Nephron progenitor cell (in vitro differentiated cells): Measurements from ENCODE around the gene TMPRSS13.
"Not testable (repeated sequence)": the region's sequence is repeated elsewhere in the genome, so short reads cannot be mapped to it uniquely, and the experiment has no call there.

Experiments used
- DNase-seq: peaks from one replicate; pipeline ENCODE4 v3.0.0; 2021
- H3K27ac Mint-ChIP-seq: 2 replicates; pipeline ENCODE4 v1.8.0; 2021; ENCODE audit warnings: mild to moderate bottlenecking, moderate library complexity, mixed read lengths
- H3K27me3 Mint-ChIP-seq: 2 replicates; pipeline ENCODE4 v1.8.0; 2021; ENCODE audit warnings: mild to moderate bottlenecking, low read depth, mixed read lengths; ENCODE audit not compliant: poor library complexity
- H3K36me3 Mint-ChIP-seq: 2 replicates; pipeline ENCODE4 v1.8.0; 2021; ENCODE audit warnings: low read depth, mixed read lengths
- H3K4me1 Mint-ChIP-seq: 2 replicates; pipeline ENCODE4 v1.8.0; 2021; ENCODE audit warnings: mixed read lengths
- H3K4me3 Mint-ChIP-seq: 2 replicates; pipeline ENCODE4 v1.8.0; 2021; ENCODE audit warnings: mild to moderate bottlenecking, moderate library complexity, mixed read lengths
- H3K9me3 Mint-ChIP-seq: 2 replicates; pipeline ENCODE4 v1.8.0; 2021; ENCODE audit warnings: mild to moderate bottlenecking, moderate library complexity, mixed read lengths
- TF ChIP-seq, protein P1 (sequence below): fragments of 200-600 bp; sonication (generic); IDR thresholded peaks from 2 replicates; pipeline ENCODE4 v1.5.0; 2021; ENCODE audit warnings: antibody characterized with exemption

The TMPRSS13 gene

DNA sequence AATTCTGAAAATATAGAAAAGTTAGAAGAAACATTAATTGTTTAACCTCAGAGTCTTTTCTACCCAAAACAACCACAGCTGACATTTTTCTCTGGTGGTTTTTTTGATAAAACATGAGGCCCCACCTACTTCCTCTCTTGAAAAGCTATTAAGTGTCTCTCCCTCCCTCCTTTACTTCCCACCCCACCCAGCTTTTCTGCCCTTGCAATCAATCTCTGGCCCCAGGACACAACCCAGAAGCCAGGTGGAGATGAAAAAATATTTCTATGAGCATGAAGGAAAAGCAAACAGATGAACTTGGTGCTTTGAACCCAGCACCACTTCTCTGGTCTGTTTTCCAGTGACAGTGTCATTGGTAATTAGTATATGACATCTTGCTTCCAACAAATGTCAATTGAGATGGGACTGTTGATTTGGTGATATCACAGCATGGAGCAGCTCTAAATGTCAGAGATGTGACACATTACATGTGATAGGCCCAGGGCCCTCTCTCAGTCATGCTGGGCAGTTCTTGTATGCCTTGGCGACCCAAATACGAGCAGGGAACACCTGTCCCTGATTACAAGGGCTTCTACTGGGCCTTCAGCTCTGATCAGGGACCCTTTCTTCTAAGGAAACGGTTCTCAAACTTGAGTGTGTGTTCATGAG, 23.9 kb upstream of the TMPRSS13 start:
- TF ChIP-seq, protein P1, sequence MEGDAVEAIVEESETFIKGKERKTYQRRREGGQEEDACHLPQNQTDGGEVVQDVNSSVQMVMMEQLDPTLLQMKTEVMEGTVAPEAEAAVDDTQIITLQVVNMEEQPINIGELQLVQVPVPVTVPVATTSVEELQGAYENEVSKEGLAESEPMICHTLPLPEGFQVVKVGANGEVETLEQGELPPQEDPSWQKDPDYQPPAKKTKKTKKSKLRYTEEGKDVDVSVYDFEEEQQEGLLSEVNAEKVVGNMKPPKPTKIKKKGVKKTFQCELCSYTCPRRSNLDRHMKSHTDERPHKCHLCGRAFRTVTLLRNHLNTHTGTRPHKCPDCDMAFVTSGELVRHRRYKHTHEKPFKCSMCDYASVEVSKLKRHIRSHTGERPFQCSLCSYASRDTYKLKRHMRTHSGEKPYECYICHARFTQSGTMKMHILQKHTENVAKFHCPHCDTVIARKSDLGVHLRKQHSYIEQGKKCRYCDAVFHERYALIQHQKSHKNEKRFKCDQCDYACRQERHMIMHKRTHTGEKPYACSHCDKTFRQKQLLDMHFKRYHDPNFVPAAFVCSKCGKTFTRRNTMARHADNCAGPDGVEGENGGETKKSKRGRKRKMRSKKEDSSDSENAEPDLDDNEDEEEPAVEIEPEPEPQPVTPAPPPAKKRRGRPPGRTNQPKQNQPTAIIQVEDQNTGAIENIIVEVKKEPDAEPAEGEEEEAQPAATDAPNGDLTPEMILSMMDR: no peak
- Mint-ChIP-seq H3K27me3 (peaks cover 27% of the 10 kb centered on the region), H3K4me1 (peaks cover 17% of the 10 kb centered on the region), H3K4me3 (no peak overlapping the region), H3K36me3 (no peaks in the 10 kb centered on the region), H3K9me3 (peaks cover 19% of the 10 kb centered on the region), H3K27ac (no peak overlapping the region)
- DNase-seq: no peak

DNA sequence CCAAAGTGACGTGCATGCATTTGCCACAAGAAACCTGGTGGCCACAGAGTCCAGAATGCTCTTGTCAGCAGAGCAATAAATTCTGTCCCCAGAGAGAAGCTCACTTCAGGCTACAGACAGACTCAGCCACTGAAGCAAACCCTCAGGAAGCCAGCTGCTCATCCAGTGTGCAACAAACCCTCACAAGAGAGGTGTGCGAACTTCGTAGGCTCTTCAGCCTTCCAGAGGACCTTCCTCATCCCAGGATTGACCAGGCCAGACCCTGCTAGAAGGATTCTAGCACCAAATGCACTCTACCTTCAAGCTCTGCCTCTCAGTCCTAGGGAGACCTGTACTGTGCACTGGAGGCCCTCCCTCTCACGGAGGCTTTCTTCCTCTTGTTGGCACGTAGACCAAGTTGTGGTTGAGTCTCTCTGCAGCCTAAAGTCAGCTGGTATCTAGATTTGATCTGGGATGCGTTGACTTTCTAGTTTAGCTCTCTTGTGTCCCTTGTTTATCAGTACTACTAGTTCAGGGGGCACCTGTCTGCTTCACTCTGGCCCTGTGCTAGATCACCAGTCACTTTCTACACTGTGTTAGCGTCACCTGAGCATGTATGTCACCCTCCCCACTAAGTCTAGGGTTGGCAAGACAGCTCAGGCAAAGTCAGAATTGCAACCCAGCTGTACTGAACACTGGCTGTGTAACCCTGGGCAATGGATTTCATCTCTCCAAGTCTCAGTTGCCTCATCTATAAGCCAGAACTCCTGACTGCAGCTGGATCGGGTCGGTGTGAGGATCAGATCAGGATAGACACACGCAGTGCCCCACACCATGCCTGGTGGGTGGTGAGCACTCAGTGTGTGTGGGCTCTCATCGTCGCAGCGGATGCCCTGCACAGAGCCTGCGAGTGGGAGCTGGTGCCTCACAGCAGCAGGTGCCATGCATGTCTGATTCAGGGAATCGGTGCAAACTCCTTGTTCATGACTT, 22.1 kb upstream of the TMPRSS13 start:
- Mint-ChIP-seq H3K27me3 (peaks cover 22% of the 10 kb centered on the region), H3K9me3 (peaks cover under 1% of the 10 kb centered on the region), H3K36me3 (no peaks in the 10 kb centered on the region), H3K27ac (no peak overlapping the region), H3K4me3 (no peak overlapping the region), H3K4me1 (peaks cover 17% of the 10 kb centered on the region)
- TF ChIP-seq, protein P1: no peak
- DNase-seq: peak; percentile 20

DNA sequence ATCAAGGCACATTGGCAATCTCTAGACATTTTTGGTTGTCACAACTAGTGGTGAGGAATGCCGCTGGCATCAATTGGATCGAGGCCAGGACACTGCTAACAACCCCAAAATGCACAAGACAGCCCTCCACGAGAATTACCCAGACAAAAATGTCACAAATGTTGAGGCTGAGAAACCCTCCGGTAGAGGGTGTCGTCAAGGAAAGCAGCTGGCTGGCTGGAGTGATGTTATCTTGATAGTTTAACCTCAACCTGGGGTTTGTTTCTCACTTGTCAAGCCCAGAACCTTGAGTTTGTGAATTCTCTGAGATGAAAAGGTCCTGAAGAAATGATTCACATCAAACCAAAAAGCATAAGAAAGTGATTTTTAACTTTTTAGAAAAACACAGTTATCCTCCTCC, 21.1 kb upstream of the TMPRSS13 start:
- TF ChIP-seq, protein P1: no peak
- Mint-ChIP-seq H3K36me3 (no peaks in the 10 kb centered on the region), H3K9me3 (no peaks in the 10 kb centered on the region), H3K4me3 (no peak overlapping the region), H3K27me3 (peaks cover 19% of the 10 kb centered on the region), H3K4me1 (peaks cover 17% of the 10 kb centered on the region), H3K27ac (no peak overlapping the region)
- DNase-seq: no peak

DNA sequence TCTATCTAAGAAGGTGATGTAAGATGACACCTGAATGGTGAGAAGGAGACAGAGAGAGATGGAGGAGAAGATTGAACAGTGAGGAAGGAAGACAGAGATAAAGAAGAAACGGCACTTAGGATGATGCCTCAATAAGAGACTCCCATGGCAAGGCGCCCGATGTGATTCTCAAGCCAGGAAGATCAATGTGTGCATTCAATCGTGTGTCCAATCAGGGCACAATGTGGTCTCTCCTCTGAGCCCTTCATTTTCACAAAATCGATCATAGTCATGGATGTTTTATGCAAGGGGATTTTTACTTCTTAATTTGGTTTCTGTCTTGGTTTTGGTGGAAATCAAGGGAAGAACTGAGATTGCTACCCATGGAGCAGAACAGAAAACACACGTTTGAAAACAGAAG, 19.9 kb upstream of the TMPRSS13 start:
- TF ChIP-seq, protein P1: no peak
- no peaks in the 10 kb centered on the region for H3K36me3 Mint-ChIP-seq
- H3K27me3 Mint-ChIP-seq: peaks cover 23% of the 10 kb centered on the region
- no peak overlapping the region for H3K4me3 Mint-ChIP-seq
- no peaks in the 10 kb centered on the region for H3K9me3 Mint-ChIP-seq
- H3K4me1 Mint-ChIP-seq: peaks cover 17% of the 10 kb centered on the region
- H3K27ac Mint-ChIP-seq: no peak overlapping the region
- no peak for DNase-seq

DNA sequence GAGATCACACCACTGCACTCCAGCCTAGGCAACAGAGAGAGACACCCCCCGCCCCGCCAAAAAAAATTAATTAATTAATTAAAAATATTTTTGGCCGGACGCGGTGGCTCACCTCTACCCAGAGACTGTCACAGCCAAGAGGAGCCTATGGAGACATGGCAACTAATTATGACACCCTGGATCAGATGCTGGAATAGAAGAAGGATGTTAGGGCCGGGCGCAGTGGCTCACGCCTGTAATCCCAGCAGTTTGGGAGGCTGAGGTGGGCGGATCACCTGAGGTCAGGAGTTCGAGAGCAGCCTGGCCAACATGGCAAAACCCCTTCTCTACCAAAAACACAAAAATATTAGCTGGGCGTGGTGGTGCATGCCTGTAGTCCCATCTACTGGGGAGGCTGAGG, 19.3 kb upstream of the TMPRSS13 start:
- Mint-ChIP-seq H3K4me1 (peaks cover 17% of the 10 kb centered on the region), H3K27me3 (peaks cover 24% of the 10 kb centered on the region)
- not testable (repeated sequence) for H3K9me3 Mint-ChIP-seq, H3K36me3 Mint-ChIP-seq, DNase-seq, H3K4me3 Mint-ChIP-seq, H3K27ac Mint-ChIP-seq

DNA sequence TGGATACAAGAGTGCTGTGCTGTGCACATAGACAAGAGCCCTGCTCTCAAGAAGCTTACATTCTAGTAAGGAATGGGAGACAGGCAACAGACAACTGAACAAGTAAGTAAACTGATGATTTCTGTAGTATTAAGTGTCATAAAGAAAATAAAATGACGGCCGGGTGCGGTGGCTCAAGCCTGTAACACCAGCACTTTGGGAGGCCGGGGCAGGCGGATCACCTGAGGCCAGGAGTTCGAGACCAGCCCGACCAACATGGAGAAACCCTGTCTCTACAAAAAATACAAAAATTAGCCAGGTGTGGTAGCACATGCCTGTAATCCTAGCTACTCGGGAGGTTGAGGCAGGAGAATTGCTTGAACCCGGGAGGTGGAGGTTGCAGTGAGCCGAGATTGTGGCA, 18.5 kb upstream of the TMPRSS13 start:
- H3K27me3 Mint-ChIP-seq: peaks cover 21% of the 10 kb centered on the region
- H3K9me3 Mint-ChIP-seq, DNase-seq, H3K36me3 Mint-ChIP-seq, H3K4me3 Mint-ChIP-seq, H3K27ac Mint-ChIP-seq: not testable (repeated sequence)
- peaks cover 17% of the 10 kb centered on the region for H3K4me1 Mint-ChIP-seq
